GM12872 (cell line): ENCODE measurements around the gene TANGO2.

Experiments
- TF ChIP-seq, protein P1 (sequence below): IDR thresholded peaks from 3 replicates; pipeline ENCODE4 v1.5.1; 2011; ENCODE audit warnings: low read depth, mild to moderate bottlenecking, low read length, moderate library complexity; ENCODE audit not compliant: insufficient read depth

TANGO2 gene

GRCh38 chr22:20101638-20102037 lies 80.7 kb downstream of the TANGO2 start:
- TF ChIP-seq, protein P1, sequence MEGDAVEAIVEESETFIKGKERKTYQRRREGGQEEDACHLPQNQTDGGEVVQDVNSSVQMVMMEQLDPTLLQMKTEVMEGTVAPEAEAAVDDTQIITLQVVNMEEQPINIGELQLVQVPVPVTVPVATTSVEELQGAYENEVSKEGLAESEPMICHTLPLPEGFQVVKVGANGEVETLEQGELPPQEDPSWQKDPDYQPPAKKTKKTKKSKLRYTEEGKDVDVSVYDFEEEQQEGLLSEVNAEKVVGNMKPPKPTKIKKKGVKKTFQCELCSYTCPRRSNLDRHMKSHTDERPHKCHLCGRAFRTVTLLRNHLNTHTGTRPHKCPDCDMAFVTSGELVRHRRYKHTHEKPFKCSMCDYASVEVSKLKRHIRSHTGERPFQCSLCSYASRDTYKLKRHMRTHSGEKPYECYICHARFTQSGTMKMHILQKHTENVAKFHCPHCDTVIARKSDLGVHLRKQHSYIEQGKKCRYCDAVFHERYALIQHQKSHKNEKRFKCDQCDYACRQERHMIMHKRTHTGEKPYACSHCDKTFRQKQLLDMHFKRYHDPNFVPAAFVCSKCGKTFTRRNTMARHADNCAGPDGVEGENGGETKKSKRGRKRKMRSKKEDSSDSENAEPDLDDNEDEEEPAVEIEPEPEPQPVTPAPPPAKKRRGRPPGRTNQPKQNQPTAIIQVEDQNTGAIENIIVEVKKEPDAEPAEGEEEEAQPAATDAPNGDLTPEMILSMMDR, result no peak

GRCh38 chr22:20102203-20102780 lies 81.4 kb downstream of the TANGO2 start:
- TF ChIP-seq, protein P1, result no peak

DNA sequence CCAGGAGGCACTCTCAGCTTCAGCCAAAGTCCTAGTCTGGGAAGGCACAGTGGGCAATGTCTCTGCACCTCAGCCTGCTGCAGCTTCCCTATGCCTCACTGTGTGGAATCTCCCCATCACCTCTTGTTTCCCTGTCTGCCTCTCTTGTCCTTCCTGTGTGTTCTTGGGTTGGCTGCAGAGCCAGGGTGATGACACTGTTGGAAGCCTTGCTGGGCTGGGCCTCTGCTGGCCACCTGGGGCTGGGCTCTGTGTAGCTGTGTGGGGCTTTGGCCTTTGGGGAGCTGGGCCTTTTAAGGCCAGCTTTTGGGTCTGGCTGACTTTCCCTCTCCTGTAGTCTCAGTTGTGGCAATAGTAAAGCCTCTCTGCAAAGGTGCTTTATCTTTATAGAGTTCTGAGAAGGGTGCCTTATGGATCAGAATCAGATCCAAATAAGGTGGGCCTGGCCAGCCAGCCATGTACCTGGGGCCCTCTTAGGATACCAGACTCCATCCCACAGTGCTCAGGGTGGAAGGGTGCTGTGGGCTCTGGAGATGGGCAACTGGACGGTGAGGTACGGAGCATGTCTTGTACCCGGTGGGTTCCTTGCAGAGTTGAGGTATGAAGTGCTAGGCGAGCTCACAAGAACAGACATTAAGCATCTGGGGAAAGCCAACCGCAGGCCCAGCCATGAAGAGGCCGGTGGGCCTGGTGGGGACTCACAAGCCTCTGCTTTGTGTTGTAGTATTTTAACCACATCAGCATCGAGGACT lies 84.7 kb downstream of the TANGO2 start:
- TF ChIP-seq, protein P1, result no peak

GRCh38 chr22:20106205-20106848 lies 85.4 kb downstream of the TANGO2 start:
- TF ChIP-seq, protein P1, result no peak

DNA sequence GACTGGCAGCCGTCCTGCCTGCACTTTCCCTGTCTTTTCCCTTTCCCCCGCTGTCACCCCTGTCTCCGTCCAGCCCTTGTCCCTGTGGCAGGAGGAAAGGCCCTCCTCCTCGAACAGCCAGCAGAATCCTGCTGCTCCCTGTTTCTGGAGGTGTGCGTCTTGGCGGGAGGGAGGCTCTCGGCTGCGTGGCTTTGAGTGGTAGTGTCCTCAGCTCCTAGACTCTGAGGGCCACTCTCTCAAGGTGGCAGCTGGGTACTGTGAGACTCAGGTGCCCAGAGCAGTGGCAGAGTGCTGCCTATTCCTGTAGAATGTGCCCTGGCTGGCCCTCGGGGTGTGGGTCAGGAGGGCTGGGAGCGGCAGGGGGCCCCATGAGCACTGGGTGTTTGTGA lies 85.9 kb downstream of the TANGO2 start:
- TF ChIP-seq, protein P1, result no peak

DNA sequence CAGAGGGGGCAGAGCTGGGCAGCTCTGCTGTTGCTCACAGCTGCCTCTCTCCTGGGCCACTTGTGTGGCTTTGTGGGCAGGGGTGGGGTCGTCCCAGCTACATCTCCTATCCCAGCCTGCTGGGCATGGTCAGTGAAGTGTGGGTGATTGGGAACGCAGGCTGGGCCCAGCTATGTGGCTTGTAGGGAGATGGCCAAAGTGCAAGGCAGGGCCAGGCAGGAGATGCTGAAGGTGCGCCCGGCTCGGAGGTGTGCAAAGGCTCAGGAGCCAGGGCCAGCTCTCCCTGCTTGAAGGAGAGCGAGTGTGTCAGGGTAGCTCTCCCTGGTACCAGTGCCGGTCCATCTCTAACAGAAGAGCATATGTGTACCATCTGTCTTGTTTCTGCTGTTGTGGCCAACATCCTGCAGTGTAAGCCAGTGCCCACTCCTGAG lies 86.6 kb downstream of the TANGO2 start:
- TF ChIP-seq, protein P1, result no peak

DNA sequence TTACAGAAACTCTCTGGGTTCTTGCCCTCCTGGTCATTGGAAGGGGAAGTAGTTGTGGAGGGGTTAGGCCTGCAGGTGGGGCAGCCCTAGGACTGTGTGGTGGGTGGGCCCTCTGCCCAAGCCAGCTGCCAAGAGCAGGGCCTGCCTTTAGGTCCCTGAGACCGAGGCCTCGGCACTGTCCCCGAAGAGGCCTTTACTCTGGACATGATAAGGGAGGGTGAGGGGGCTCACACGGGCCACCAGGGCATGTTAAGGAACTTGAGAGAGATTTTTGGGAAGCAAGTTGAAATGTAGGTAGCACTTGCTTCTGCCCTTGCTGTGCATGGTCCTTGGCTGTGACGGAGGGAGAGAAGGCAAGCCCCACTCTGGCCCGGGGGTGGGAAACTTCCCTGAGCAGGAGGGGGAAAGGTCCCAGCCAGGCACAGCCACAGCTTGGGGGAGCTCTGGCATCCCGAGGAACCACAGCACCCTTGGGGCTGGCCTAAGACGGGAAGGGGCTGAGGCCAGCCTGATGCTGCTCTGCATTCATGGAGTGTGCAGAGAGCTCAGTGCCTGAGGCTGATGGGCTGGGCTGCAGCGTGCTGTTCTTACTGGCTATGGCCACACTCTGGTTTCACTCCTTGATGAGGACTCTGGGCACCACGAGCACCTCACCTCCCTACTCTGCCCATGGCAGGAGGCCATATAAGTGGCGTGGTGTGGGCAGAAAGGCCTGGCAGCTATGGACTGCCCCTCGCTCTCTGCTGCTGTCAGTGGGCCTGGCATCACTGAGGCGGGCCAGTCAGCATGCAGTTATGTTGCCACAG lies 87.2 kb downstream of the TANGO2 start:
- TF ChIP-seq, protein P1, result no peak
